SK-N-SH treated with all-trans-retinoic acid at 6 μM for 48 hours (cell line): Measurements from ENCODE around the gene FUOM.

Experiments
- ARNTL ChIP-seq: fragments of 450-650 bp; formaldehyde crosslinking; IDR thresholded peaks from 2 replicates; pipeline ENCODE4 v1.5.0; 2020; ENCODE audit warnings: low read depth, mild to moderate bottlenecking, moderate library complexity, borderline replicate concordance
- CREB5 ChIP-seq: fragments of 250-450 bp; sonication (Bioruptor Pico); IDR thresholded peaks from 2 replicates; pipeline ENCODE4 v1.5.1; 2020; ENCODE audit warnings: low read depth, mild to moderate bottlenecking, moderate library complexity
- CSRNP3 ChIP-seq: fragments of 250-450 bp; sonication (Bioruptor Pico); IDR thresholded peaks from 2 replicates; pipeline ENCODE4 v1.5.1; 2021; ENCODE audit warnings: mild to moderate bottlenecking, moderate library complexity
- GLIS3 ChIP-seq: fragments of 250-450 bp; sonication (Bioruptor Pico); IDR thresholded peaks from 2 replicates; pipeline ENCODE4 v1.5.0; 2020; ENCODE audit warnings: mild to moderate bottlenecking, moderate library complexity
- POU6F1 ChIP-seq: fragments of 250-450 bp; sonication (Bioruptor Pico); IDR thresholded peaks from 2 replicates; pipeline ENCODE4 v1.8.0; 2021; ENCODE audit warnings: low read depth, mild to moderate bottlenecking, moderate library complexity, borderline replicate concordance
- PPARA ChIP-seq: fragments of 250-450 bp; sonication (Bioruptor Pico); IDR thresholded peaks from 2 replicates; pipeline ENCODE4 v1.5.0; 2020; ENCODE audit warnings: mild to moderate bottlenecking, borderline replicate concordance
- RARB ChIP-seq: fragments of 250-450 bp; sonication (Bioruptor Pico); IDR thresholded peaks from 2 replicates; pipeline ENCODE4 v1.8.0; 2021; ENCODE audit warnings: mild to moderate bottlenecking, moderate library complexity
- TOX ChIP-seq: fragments of 250-450 bp; sonication (Bioruptor Pico); IDR thresholded peaks from 2 replicates; pipeline ENCODE4 v1.8.0; 2021; ENCODE audit warnings: mild to moderate bottlenecking, moderate library complexity, borderline replicate concordance
- TSHZ2 ChIP-seq: fragments of 250-450 bp; sonication (Bioruptor Pico); IDR thresholded peaks from 2 replicates; pipeline ENCODE4 v1.5.0; 2020; ENCODE audit warnings: mild to moderate bottlenecking, moderate library complexity
- ZC3H10 ChIP-seq: fragments of 250-450 bp; sonication (Bioruptor Pico); IDR thresholded peaks from 2 replicates; pipeline ENCODE4 v1.5.1; 2021; ENCODE audit warnings: mild to moderate bottlenecking, moderate library complexity
- ZFP30 ChIP-seq: fragments of 450-650 bp; formaldehyde crosslinking; IDR thresholded peaks from 2 replicates; pipeline ENCODE4 v1.5.0; 2022; ENCODE audit warnings: mild to moderate bottlenecking, moderate library complexity
- ZNF70 ChIP-seq: fragments of 450-650 bp; formaldehyde crosslinking; IDR thresholded peaks from 2 replicates; pipeline ENCODE4 v1.5.0; 2020; ENCODE audit warnings: mild to moderate bottlenecking, moderate library complexity

- no peak for TF ChIP-seq CSRNP3 (CRISPR knock-in tag)
- TF ChIP-seq RARB (CRISPR knock-in tag): no peak
- no peak for TF ChIP-seq PPARA (CRISPR knock-in tag)
- no peak for TF ChIP-seq ZNF70 (CRISPR knock-in tag)
- TF ChIP-seq CREB5 (CRISPR knock-in tag): no peak
- no peak for TF ChIP-seq POU6F1
- TF ChIP-seq TOX: no peak
- no peak for TF ChIP-seq TSHZ2 (CRISPR knock-in tag)
- TF ChIP-seq ARNTL (CRISPR knock-in tag): no peak
- TF ChIP-seq ZFP30 (CRISPR knock-in tag): no peak
- no peak for TF ChIP-seq ZC3H10 (CRISPR knock-in tag)
- no peak for TF ChIP-seq GLIS3 (CRISPR knock-in tag)
Observed at GRCh38 chr10:133341983-133342382, 15.8 kb downstream of the FUOM start.
